Cerebellar cortex (tissue), 1 donor: Measurements from ENCODE around the gene RC3H2.
"Not testable (repeated sequence)": the region's sequence is repeated elsewhere in the genome, so short reads cannot be mapped to it uniquely, and the experiment has no call there.

Experiments
- DNase-seq: peaks from one replicate; pipeline ENCODE4 v3.0.0-alpha.2; 2015; ENCODE audit warnings: low spot score

The RC3H2 gene

DNA sequence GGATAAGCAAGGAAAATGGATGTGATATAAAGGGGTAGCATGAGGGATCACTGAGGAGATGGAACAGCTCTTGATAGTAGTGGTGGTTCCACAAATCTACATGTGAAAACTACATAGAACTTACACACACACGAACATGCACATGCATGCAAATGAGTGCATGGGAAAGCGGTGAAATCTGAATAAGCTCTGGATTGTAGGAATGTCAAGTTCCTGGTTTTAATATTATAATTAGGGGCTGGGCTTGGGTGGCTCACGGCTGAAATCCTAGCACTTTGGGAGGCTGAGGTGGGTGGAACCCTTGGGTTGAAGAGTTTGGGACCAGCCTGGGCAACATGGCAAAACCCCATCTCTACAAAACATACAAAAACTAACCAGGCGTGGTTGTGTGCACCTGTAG, 63.7 kb downstream of the RC3H2 start:
- DNase-seq, result no peak

DNA sequence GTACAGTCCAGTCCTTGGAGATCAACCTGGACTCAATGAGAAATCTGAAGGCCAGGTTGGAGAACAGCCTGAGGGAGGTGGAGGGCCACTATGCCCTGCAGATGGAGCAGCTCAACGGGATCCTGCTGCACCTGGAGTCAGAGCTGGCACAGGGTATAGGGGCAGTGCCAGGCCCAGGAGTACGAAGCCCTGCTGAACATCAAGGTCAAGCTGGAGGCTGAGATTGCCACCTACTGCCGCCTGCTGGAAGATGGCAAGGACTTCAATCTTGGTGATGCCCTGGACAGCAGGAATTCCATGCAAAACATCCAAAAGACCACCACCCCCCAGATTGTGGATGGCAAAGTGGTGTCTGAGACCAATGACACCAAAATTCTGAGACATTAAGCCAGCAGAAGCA, 66.7 kb downstream of the RC3H2 start:
- not testable (repeated sequence) for DNase-seq

DNA sequence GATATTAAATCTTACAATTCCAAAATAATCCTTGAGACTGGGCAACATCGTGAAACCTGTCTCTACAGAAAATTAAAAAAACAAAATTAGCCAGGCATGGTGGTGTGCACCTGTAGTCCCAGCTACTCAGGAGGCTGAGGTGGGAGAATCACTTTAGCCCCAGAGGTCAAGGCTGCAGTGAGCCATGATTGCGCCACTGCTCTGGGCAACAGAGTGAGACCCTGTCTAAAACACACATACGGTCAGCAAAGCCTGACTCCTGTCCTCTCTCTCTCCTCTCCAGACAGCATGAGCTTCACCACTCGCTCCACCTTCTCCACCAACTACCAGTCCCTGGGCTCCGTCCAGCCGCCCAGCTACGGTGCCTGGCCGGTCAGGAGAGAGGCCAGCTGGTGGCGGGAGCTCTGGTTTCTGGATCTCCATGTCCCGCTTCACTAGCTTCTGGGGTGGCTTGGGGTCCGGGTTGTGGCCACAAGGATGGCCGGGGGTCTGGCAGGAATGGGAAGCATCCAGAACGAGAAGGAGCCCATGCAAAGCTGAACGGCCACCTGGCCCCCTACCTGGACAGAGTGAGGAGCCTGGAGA, 67.8 kb downstream of the RC3H2 start:
- DNase-seq, result no peak

DNA sequence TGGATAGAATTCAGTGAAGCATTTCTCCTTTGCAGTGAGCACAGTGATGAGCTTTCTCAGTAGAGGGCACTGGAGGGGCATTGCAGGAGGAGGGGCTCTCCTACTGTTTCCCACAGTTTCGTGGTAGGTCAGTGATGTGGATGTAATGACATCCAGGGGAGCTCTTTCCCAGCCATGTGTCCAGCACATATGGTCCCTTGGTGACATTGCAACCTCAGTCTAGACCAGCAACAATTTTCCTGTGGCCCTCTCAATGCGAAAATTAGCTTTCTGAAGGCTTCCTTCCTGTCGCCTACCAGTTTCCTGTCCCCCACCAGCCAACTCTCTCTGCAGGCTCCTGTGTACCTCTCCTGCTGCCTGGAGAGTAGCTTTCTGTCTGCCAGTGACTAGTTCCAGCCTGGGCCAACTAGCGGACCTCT, 69.8 kb downstream of the RC3H2 start:
- DNase-seq, result peak; percentile 98

DNA sequence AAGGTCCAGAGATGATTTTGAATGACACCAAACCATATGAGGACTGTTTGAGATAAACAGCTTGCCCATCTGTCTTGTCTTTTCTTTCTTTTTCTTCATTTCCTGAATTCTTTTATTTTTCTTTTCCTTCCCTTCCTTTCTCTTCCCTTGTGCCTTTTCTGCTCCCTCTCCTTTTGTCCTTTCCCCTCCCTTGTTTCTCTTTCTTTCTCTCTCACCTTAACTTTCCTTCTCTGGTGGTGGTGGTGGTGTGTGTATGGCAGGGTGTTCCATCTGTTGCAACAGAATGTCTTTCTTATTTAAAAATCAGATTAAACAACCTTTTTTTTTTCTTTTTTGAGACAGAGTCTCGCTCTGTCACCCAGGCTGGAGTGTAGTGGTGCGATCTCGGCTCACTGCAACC, 73.0 kb downstream of the RC3H2 start:
- DNase-seq, result no peak

DNA sequence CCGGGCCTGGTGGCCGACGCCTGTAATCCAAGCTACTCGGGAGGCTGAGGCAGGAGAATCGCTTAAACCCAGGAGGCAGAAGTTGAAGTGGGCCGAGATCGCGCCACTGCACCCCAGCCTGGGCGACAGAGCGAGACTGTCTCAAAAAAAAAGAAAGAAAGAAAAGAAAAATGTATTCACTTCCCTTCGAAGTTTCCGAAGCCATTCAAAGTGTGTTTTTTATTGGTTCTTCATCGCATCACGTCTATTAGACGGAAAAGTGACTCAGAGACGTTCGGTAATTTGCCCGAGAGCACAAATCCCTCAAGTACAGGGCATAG, 76.2 kb downstream of the RC3H2 start:
- not testable (repeated sequence) for DNase-seq

DNA sequence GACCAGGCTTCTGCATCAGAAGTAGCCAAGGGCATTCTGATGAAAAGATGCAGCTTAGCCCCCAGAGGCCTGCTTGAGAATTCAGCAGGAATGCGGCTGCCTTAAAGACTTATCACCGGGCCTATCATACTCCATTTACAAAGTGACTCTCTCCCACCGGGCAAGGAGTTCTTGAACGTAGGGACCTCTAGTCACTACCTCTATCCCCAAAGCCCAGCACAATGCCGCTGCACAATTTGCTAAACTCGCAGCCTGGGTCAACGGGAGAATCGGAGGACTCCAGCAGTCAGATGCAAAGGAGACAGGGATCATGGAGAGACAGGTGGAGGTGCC, 77.4 kb downstream of the RC3H2 start:
- no peak for DNase-seq

DNA sequence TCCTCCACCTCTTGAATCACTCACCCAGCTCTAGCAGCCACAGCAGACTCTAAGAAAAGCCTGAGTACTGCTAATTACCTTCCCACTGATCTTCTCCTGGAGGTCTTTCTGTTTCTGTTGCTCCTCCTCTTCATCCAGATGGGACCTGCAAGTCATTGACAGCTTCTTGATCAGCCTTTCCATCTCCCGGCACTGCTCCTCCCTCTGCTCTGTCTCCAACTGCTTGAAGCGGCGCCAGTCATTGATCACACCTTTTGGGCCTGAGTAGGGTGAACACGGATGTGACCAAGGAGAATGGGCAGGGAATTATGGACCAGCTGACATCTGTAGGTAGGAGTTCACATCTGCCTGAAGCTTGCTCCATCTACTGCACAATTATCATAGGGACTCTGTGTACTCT, 82.2 kb downstream of the RC3H2 start:
- DNase-seq, result no peak

DNA sequence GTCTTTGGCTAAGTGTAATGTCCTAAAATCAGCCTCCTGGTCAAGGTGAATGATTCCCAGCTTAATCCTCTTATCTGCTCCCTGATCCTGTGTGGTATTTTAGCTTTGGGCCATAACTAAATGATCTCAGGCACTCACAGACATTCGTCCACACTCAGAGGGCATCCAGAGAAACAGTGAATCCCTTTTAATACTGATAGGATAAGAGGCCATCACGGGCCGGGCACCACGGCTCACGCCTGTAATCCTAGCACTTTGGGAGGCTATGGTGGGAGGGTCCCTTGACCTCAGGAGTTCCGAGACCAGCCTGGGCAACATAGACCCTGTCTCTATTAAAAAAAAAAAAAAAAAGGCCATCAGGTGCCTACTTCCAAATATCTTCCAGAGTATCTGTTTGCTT, 83.1 kb downstream of the RC3H2 start:
- DNase-seq, result no peak

DNA sequence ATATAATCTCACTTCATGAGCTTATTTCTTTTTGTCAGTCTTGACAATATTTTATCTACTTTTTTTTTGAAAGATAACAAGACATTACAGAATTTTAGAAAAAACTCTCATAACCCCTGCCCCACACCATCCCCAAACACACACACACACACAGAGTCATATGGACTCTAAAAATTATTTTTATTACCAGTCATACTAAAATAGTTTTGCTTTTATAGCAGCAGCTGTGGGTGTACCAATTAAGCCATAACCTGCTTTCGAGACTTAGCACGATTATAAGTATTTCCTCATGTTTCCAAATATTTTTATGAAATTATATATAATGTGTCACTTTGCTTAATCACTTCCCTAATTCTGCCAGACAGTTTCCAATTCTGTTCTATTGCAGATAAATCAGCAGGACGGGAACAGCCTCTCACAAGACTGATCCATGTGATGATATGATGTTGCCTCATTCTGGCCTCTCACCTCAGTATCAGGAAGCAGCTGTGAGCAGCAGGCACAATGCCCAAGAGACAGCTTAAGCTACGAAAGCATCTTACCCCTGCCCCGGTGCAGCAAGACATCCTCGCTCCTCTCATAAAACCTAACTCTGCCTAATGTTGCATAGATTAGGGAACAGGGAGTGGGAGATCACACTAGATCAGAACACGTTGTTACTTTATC, 83.7 kb downstream of the RC3H2 start:
- DNase-seq, result no peak

DNA sequence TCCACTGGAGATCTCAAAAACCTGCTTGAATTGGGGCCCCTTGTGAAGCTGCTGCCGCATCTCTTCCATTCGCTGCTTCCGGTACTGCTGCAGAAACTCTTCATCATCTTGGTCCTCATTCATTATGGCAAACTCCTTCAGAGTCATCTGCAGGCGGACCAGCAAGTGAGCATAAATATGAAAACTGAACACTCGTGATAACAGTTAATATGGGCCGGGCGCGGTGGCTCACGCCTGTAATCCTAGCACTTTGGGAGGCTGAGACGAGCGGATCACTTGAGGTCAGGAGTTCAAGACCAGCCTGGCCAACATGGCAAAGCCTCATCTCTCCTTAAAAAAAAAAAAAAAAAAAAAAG, 84.7 kb downstream of the RC3H2 start:
- no peak for DNase-seq

DNA sequence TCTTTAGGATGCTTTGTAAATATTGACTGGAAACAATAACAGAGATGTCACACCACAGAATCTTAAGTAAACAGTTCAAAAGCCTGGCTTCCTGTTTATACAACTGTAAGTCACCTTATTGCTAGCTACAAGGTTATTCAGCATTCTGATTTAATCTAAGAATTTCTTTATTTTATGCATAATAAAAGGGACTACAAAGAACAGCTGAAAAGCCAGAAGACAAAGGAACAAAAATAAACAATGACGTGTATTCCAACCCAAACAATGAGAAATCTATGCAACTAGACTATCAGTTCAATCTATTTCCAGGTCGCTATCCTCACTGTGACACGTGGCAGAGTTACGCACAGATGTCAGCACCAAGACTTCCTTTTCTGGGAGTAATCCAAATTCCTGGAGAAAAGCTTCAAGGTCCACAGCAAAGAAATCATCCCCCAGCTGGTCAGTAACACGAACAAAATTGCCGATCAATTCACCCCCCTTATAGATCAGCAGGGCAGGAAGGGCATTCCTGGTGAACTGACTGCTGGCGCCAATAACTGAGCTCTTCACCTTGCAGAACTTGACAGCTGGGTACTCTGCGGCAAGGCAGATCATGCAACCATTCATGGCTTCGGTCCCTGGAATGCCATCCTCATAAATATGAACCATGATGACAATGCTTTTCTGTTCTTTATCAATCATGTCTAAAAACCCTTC, 85.2 kb downstream of the RC3H2 start:
- no peak for DNase-seq

DNA sequence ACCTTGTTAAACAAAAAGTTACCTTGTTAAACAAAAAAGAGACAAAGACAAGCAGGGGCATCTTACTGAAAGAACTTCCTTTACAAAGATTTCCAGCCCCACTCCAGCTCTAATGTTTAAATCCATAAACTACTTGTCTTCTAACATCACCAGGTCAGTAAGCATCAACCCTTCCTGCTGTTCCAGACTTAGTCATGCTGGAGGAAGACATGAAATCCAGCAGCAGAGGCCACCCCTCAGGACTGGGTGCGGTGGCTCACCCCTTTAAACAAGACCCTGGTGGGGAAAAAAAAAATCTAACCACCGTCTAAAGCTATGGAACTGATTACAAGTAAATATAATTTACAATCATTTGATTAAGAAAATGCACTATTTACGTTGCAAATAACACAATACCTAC, 85.8 kb downstream of the RC3H2 start:
- no peak for DNase-seq

DNA sequence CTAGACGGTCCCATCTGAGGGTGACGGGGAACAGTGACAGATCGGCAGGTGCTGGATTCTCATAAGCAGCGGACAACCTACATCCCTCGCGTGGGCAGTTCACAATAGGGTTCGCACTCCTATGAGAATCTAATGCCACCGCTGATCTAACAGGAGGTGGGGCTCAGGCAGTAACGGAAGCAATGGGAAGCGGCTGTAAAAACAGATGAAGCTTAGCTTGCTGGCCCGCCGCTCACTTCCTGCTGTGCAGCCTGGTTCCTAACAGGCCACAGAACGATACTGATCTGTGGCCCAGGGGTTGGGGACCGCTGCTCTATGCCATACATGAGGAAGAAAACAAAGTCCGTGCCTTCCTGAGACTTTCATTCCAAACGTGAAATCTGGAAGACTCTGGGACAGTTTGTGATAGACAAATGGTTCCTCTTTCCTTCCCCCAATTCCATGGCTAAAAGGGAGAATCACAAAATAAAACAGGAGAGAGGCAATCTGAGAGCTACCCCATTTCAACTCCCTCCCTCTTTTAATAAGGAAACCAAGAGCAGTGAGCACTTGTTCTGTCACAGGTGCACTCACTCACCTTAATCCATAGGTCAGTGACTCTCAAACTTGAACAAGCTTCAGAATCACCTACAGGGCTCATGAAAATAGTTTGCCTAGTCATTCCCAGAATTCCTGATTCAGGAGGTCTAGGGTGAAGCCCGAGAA, 88.8 kb downstream of the RC3H2 start:
- peak; percentile 53 for DNase-seq

DNA sequence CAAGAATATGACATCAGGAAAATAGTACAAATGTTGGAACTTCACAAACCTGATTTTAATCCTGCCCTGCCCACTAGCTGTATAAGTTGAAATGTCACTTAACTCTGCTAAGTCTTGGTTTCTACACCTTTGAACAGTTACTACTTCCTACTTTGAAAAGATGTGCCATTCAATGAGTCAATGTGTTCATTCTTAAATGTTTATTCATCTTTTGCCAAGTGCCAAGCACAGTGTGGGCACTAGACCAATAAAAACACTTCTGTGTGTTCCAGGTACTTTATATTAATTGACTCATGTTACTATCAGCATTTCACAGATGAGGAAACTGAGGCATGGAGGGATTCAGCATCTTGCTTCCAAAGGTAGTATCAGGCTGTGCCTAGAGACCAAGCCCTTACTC, 89.6 kb downstream of the RC3H2 start:
- no peak for DNase-seq

DNA sequence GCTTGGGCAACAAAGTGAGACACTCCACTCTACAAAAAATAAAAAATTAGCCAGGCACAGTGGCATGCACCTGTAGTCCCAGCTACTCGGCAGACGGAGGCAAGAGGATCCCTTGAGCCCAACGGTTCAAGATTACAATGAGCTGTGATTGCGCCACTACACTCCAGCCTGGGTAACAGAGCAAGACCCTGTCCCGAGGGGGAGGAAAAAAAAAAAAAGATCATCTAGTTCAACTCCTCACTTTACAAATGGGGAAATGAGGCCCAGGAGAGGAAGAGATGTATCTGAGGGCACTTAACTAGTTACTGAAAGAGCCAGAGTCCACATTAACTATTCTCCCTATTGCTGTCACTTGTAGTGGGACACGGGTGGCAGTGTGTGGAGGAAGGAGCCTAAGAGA, 90.6 kb downstream of the RC3H2 start:
- no peak for DNase-seq

DNA sequence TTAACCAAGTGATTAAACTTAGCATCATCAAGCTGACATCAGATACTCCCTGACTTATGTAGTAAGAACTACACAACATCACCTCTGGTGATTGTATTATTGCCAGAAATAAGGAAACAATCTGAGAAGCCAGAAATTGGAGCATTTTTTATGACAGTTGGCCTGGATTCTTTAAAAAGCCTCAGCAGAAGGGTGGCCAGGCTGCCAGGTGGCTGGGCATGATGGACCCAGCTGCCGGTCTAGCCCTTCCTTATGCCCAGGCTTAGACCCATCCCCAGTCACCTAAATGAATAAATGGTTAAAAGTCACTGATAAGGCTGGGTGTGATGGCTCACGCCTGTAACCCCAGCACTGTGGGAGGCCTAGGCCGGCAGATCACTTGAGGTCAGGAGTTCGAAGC, 92.4 kb downstream of the RC3H2 start:
- DNase-seq, result peak; percentile 80

DNA sequence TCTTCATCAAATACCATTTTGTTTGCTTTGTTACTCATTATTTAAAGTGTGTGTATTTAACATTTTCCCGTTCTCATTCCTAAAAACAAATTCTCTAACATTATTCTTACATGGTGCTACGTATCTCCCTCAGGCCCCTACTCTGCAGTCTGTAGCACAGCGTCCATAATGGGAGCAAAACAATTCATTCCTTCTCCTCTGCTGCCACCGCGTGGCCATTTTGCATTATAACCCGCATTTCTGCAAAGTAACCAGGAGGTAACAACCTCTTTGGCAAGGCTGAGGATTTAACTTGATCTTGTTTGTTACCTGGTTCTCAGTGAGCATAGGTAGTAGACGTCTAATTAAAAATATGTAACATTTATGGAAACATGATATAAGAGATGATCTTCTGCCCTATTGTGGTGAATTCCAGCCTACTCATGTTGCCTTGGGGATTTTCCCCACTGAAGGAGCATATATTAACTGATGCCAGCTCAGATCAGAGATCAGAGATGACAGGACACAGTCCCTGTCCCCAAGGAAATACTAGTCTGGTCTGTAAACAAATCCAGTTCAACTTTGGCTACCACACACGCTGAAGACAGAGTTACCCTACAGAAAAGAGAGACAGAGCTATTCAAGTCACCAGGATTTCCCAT, 94.7 kb downstream of the RC3H2 start:
- DNase-seq, result peak; percentile 91

DNA sequence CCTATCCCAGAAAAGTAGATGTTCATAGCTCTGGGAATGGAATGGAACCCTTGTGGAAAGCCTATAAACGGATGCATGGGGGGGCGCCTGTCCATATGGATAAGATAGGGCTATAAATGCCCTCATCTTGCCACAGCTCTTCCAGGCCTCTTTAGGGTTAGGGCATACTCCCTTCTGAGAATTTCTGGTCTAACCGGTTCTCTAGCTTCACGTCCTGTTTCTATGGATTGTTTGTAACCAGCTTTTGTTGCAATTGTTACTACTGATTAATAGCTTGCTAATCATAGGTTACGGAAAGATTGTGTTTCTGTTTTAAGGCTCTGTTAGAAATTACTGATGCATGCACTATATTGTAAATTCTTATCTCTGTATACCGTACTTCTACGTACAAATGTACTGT, 95.9 kb downstream of the RC3H2 start:
- DNase-seq, result not testable (repeated sequence)

DNA sequence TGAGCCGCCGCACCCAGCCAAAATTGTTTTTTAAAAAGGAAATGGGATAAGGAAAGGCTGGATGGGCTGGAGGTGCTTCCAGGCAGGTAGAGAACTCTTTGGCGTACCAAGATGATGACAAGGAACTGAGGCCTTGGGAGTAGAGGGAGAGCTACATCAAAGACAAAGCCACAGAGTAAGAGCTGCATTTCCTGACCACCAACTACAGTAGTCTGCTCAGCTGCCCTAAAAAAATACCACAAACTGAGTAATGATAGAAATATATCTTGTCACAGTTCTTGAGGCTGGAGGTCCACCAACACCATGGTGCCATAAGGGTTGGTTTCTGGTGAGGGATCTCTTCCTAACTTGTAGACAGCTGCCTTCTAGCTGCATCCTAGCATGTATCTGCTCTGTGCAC, 97.0 kb downstream of the RC3H2 start:
- DNase-seq, result no peak

DNA sequence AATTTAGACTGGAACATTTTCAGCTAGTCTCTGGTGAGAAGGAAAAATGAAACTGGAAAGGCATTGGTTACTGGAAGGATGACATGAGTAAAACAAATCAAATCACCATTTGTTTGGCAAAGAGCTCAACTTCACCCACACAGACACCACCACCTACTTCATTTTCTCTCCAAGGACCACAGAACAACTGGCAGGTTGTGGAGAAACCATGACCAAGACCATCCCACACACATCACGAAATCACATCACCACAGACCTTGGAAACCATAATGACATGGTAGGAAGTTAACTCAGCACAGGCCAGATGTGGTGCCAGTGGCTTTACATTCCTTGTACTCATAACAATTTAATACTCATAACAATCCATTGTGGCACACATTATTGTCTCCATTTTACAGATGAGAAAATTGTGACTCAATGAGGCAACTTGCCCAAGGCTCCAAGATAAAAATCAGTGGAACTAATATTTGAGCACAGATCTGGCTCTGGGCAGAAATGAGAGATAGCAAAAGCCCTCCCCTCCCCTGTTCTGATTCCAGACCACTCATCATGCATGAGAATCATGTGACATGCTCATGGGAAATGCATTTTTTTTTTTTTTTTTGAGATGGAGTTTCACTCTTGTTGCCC, 97.8 kb downstream of the RC3H2 start:
- no peak for DNase-seq

DNA sequence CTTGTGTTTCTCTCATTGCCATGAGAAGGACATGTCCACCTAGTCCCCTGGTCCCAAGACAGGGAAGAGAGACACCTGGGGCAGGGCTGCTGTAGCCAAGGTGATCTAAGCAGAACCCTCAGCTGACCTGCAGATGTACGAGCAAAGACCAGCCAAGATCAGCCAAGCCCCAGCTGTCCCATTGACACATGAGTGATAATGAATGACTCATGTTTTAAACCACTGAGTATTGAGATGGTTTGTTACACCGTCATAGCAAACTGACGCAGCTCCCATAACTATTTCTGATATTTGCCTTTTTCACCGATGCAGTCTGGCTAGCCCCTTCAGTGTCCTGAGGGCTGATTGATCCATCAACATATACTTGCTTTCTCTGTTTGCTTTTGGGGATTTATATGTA, 98.5 kb downstream of the RC3H2 start:
- no peak for DNase-seq
